ENCODE measurements around the gene RGS2.

The RGS2 gene

GRCh38 chr1:192807211-192808162 lies 1.4 kb upstream of the RGS2 start:
- H3K36me3 ChIP-seq (ENCODE audit: control insufficient read depth, insufficient read depth, low read length), result no peaks in the 10 kb centered on the region
- no peak for DNase-seq

GRCh38 chr1:192808163-192808517 lies 699 bp upstream of the RGS2 start:
- Histone ChIP-seq H3K27ac (ENCODE audit: low read depth, low read length) (peak overlapping the region; percentile 62), H2BK15ac (replicated peaks; ENCODE audit: low read depth) (no peak overlapping the region), H3K79me2 (ENCODE audit: control insufficient read depth, insufficient read depth, low read length) (peaks cover 2% of the 10 kb centered on the region), H3K4me3 (ENCODE audit: low read length) (no peak overlapping the region), H3K4me2 (ENCODE audit: low read length) (peak overlapping the region; percentile 25), H2BK120ac (ENCODE audit: low read depth, low read length) (no peak overlapping the region), H3K36me3 (ENCODE audit: control insufficient read depth, insufficient read depth, low read length) (no peaks in the 10 kb centered on the region), H3K27me3 (ENCODE audit: insufficient read depth, low read length, poor library complexity) (no peaks in the 10 kb centered on the region), H4K8ac (ENCODE audit: low read depth, low read length) (no peak overlapping the region), H3K23ac (ENCODE audit: low read length) (no peak overlapping the region), H3K18ac (ENCODE audit: low read length) (no peak overlapping the region), H3K79me1 (ENCODE audit: low read length) (no peaks in the 10 kb centered on the region), H3K4me1 (ENCODE audit: control insufficient read depth, low read depth, low read length) (no peaks in the 10 kb centered on the region), H3K4ac (ENCODE audit: low read depth, low read length) (no peak overlapping the region), H3K56ac (ENCODE audit: low read length) (peak overlapping the region; percentile 71), H3K9ac (ENCODE audit: low read length) (peak overlapping the region; percentile 51), H2BK5ac (ENCODE audit: low read length) (no peak overlapping the region), H4K5ac (ENCODE audit: low read length) (no peak overlapping the region), H2AK5ac (ENCODE audit: low read length) (no peak overlapping the region)
- DNase-seq, result peak; percentile 59
- no CpG with 5 or more reads among the region's 8 CpGs for WGBS (ENCODE audit: extremely low coverage, insufficient coverage, low lambda C conversion rate)

More at GRCh38 chr1:192807211-192808162, 1.4 kb upstream of the RGS2 start:
- Histone ChIP-seq H3K23ac (ENCODE audit: low read length) (no peak overlapping the region), H3K79me1 (ENCODE audit: low read length) (no peaks in the 10 kb centered on the region), H4K5ac (ENCODE audit: low read length) (no peak overlapping the region), H3K27ac (ENCODE audit: low read depth, low read length) (no peak overlapping the region), H4K8ac (ENCODE audit: low read depth, low read length) (no peak overlapping the region), H2BK120ac (ENCODE audit: low read depth, low read length) (no peak overlapping the region), H3K79me2 (ENCODE audit: control insufficient read depth, insufficient read depth, low read length) (peaks cover 2% of the 10 kb centered on the region), H3K4me1 (ENCODE audit: control insufficient read depth, low read depth, low read length) (no peaks in the 10 kb centered on the region), H3K18ac (ENCODE audit: low read length) (no peak overlapping the region), H3K56ac (ENCODE audit: low read length) (peak overlapping the region; percentile 71), H3K4me3 (ENCODE audit: low read length) (no peak overlapping the region), H2BK15ac (replicated peaks; ENCODE audit: low read depth) (no peak overlapping the region), H3K4ac (ENCODE audit: low read depth, low read length) (no peak overlapping the region), H2AK5ac (ENCODE audit: low read length) (no peak overlapping the region), H3K4me2 (ENCODE audit: low read length) (no peak overlapping the region), H3K9ac (ENCODE audit: low read length) (peak overlapping the region; percentile 51), H3K27me3 (ENCODE audit: insufficient read depth, low read length, poor library complexity) (no peaks in the 10 kb centered on the region), H2BK5ac (ENCODE audit: low read length) (no peak overlapping the region)
- WGBS (ENCODE audit: extremely low coverage, insufficient coverage, low lambda C conversion rate), result no CpG with 5 or more reads among the region's 9 CpGs

GRCh38 chr1:192809307-192810252 lies 741 bp downstream of the RGS2 start:
- H3K9ac ChIP-seq (ENCODE audit: low read length), result peak overlapping the region; percentile 83
- peak overlapping the region; percentile 60 for H3K4me2 ChIP-seq (ENCODE audit: low read length)
- no peak overlapping the region for H4K8ac ChIP-seq (ENCODE audit: low read depth, low read length)
- no peak overlapping the region for H2BK120ac ChIP-seq (ENCODE audit: low read depth, low read length)
- no peaks in the 10 kb centered on the region for H3K27me3 ChIP-seq (ENCODE audit: insufficient read depth, low read length, poor library complexity)
- no peak overlapping the region for H3K27ac ChIP-seq (ENCODE audit: low read depth, low read length)
- H3K23ac ChIP-seq (ENCODE audit: low read length), result no peak overlapping the region
- no CpG with 5 or more reads among the region's 25 CpGs for WGBS (ENCODE audit: extremely low coverage, insufficient coverage, low lambda C conversion rate)
- no peaks in the 10 kb centered on the region for H3K36me3 ChIP-seq (ENCODE audit: control insufficient read depth, insufficient read depth, low read length)
- DNase-seq, result peak; percentile 75
- no peaks in the 10 kb centered on the region for H3K79me1 ChIP-seq (ENCODE audit: low read length)
- H3K18ac ChIP-seq (ENCODE audit: low read length), result no peak overlapping the region
- peak overlapping the region; percentile 72 for H3K4me3 ChIP-seq (ENCODE audit: low read length)
- H3K4me1 ChIP-seq (ENCODE audit: control insufficient read depth, low read depth, low read length), result no peaks in the 10 kb centered on the region
- H2AK5ac ChIP-seq (ENCODE audit: low read length), result no peak overlapping the region
- no peak overlapping the region for H3K4ac ChIP-seq (ENCODE audit: low read depth, low read length)
- H2BK15ac ChIP-seq (replicated peaks; ENCODE audit: low read depth), result no peak overlapping the region
- H3K79me2 ChIP-seq (ENCODE audit: control insufficient read depth, insufficient read depth, low read length), result peaks cover 2% of the 10 kb centered on the region
- H2BK5ac ChIP-seq (ENCODE audit: low read length), result no peak overlapping the region
- H3K56ac ChIP-seq (ENCODE audit: low read length), result peak overlapping the region; percentile 90
- no peak overlapping the region for H4K5ac ChIP-seq (ENCODE audit: low read length)

GRCh38 chr1:192810253-192810880 lies 1.5 kb downstream of the RGS2 start:
- no peak overlapping the region for H3K4me2 ChIP-seq (ENCODE audit: low read length)
- no peaks in the 10 kb centered on the region for H3K27me3 ChIP-seq (ENCODE audit: insufficient read depth, low read length, poor library complexity)
- peaks cover 2% of the 10 kb centered on the region for H3K79me2 ChIP-seq (ENCODE audit: control insufficient read depth, insufficient read depth, low read length)
- no peak overlapping the region for H3K18ac ChIP-seq (ENCODE audit: low read length)
- no peak overlapping the region for H3K9ac ChIP-seq (ENCODE audit: low read length)
- WGBS (ENCODE audit: extremely low coverage, insufficient coverage, low lambda C conversion rate), result no CpG with 5 or more reads among the region's 5 CpGs
- no peak overlapping the region for H3K56ac ChIP-seq (ENCODE audit: low read length)
- H3K4ac ChIP-seq (ENCODE audit: low read depth, low read length), result no peak overlapping the region
- no peak overlapping the region for H2AK5ac ChIP-seq (ENCODE audit: low read length)
- H4K5ac ChIP-seq (ENCODE audit: low read length), result no peak overlapping the region
- H4K8ac ChIP-seq (ENCODE audit: low read depth, low read length), result no peak overlapping the region
- no peaks in the 10 kb centered on the region for H3K36me3 ChIP-seq (ENCODE audit: control insufficient read depth, insufficient read depth, low read length)
- no peak overlapping the region for H3K23ac ChIP-seq (ENCODE audit: low read length)
- no peak overlapping the region for H2BK15ac ChIP-seq (replicated peaks; ENCODE audit: low read depth)
- H3K79me1 ChIP-seq (ENCODE audit: low read length), result no peaks in the 10 kb centered on the region
- H3K4me1 ChIP-seq (ENCODE audit: control insufficient read depth, low read depth, low read length), result no peaks in the 10 kb centered on the region
- peak; percentile 40 for DNase-seq
- no peak overlapping the region for H2BK5ac ChIP-seq (ENCODE audit: low read length)
- no peak overlapping the region for H3K27ac ChIP-seq (ENCODE audit: low read depth, low read length)
- H3K4me3 ChIP-seq (ENCODE audit: low read length), result no peak overlapping the region
- no peak overlapping the region for H2BK120ac ChIP-seq (ENCODE audit: low read depth, low read length)

GRCh38 chr1:192811006-192811405 lies 2.2 kb downstream of the RGS2 start:
- no peak overlapping the region for H3K56ac ChIP-seq (ENCODE audit: low read length)
- H3K4ac ChIP-seq (ENCODE audit: low read depth, low read length), result no peak overlapping the region
- H3K4me2 ChIP-seq (ENCODE audit: low read length), result no peak overlapping the region
- no peak overlapping the region for H3K18ac ChIP-seq (ENCODE audit: low read length)
- H4K5ac ChIP-seq (ENCODE audit: low read length), result no peak overlapping the region
- H2AK5ac ChIP-seq (ENCODE audit: low read length), result no peak overlapping the region
- H2BK15ac ChIP-seq (replicated peaks; ENCODE audit: low read depth), result no peak overlapping the region
- H3K27ac ChIP-seq (ENCODE audit: low read depth, low read length), result no peak overlapping the region
- no peaks in the 10 kb centered on the region for H3K4me1 ChIP-seq (ENCODE audit: control insufficient read depth, low read depth, low read length)
- H3K79me1 ChIP-seq (ENCODE audit: low read length), result no peaks in the 10 kb centered on the region
- no peaks in the 10 kb centered on the region for H3K36me3 ChIP-seq (ENCODE audit: control insufficient read depth, insufficient read depth, low read length)
- WGBS (ENCODE audit: extremely low coverage, insufficient coverage, low lambda C conversion rate), result no CpG with 5 or more reads among the region's 3 CpGs
- no peak for DNase-seq
- peaks cover 2% of the 10 kb centered on the region for H3K79me2 ChIP-seq (ENCODE audit: control insufficient read depth, insufficient read depth, low read length)
- H2BK120ac ChIP-seq (ENCODE audit: low read depth, low read length), result no peak overlapping the region
- H3K4me3 ChIP-seq (ENCODE audit: low read length), result no peak overlapping the region
- no peak overlapping the region for H3K9ac ChIP-seq (ENCODE audit: low read length)
- H3K27me3 ChIP-seq (ENCODE audit: insufficient read depth, low read length, poor library complexity), result no peaks in the 10 kb centered on the region
- no peak overlapping the region for H2BK5ac ChIP-seq (ENCODE audit: low read length)
- no peak overlapping the region for H4K8ac ChIP-seq (ENCODE audit: low read depth, low read length)
- H3K23ac ChIP-seq (ENCODE audit: low read length), result no peak overlapping the region
